Immature natural killer cell (primary cell): ENCODE measurements around the gene LRRC47. TPM values are rescaled to one million over a fixed set of nuclear protein-coding genes. Genes with fewer than 3 reads are reported as not detected.

Experiments
- DNase-seq, 3 donors: peaks; one replicate each; pipeline ENCODE4 v3.0.0; 2022; ENCODE audit warnings: mixed read lengths in 1 of 3
- H3K27ac Mint-ChIP-seq, 6 donors: one replicate each; pipeline ENCODE4 v1.8.0; 2020; ENCODE audit warnings: mixed read lengths in 6 of 6, mild to moderate bottlenecking in 5 of 6, inconsistent platforms in 4 of 6, moderate library complexity in 3 of 6
- H3K27me3 Mint-ChIP-seq, 3 donors: one replicate each; pipeline ENCODE4 v1.8.0; 2020 to 2021; ENCODE audit warnings: low read depth in 3 of 3, mild to moderate bottlenecking in 3 of 3, mixed read lengths in 3 of 3, moderate library complexity in 3 of 3, inconsistent platforms in 1 of 3
- H3K36me3 Mint-ChIP-seq, 3 donors: one replicate each; pipeline ENCODE4 v1.8.0; 2020; ENCODE audit warnings: mixed read lengths in 3 of 3, inconsistent platforms in 2 of 3, mild to moderate bottlenecking in 2 of 3
- H3K4me1 Mint-ChIP-seq, 2 donors: one replicate each; pipeline ENCODE4 v1.8.0; 2020; ENCODE audit warnings: inconsistent platforms in 2 of 2, mild to moderate bottlenecking in 2 of 2, mixed read lengths in 2 of 2, moderate library complexity in 1 of 2
- H3K4me3 Mint-ChIP-seq, 5 donors: one replicate each; pipeline ENCODE4 v1.8.0; 2020; ENCODE audit warnings: mild to moderate bottlenecking in 5 of 5, mixed read lengths in 5 of 5, inconsistent platforms in 3 of 5, moderate library complexity in 3 of 5
- H3K9me3 Mint-ChIP-seq, 6 donors: one replicate each; pipeline ENCODE4 v1.8.0; 2020; ENCODE audit warnings: mild to moderate bottlenecking in 6 of 6, mixed read lengths in 6 of 6, inconsistent platforms in 4 of 6, moderate library complexity in 3 of 6
- polyA plus RNA-seq, 3 donors: library from polyadenylated mRNA; unstranded; fragments of 300-500 nt; fragmentation: Illumina TruSeq; gene quantifications; one replicate each; pipeline ENCODE4 v1.2.3, GENCODE V29; 2021

The LRRC47 gene
- polyA plus RNA-seq, 3 donors from 2014 or later = 19.3 to 28.3 (median 27.7) TPM

DNA sequence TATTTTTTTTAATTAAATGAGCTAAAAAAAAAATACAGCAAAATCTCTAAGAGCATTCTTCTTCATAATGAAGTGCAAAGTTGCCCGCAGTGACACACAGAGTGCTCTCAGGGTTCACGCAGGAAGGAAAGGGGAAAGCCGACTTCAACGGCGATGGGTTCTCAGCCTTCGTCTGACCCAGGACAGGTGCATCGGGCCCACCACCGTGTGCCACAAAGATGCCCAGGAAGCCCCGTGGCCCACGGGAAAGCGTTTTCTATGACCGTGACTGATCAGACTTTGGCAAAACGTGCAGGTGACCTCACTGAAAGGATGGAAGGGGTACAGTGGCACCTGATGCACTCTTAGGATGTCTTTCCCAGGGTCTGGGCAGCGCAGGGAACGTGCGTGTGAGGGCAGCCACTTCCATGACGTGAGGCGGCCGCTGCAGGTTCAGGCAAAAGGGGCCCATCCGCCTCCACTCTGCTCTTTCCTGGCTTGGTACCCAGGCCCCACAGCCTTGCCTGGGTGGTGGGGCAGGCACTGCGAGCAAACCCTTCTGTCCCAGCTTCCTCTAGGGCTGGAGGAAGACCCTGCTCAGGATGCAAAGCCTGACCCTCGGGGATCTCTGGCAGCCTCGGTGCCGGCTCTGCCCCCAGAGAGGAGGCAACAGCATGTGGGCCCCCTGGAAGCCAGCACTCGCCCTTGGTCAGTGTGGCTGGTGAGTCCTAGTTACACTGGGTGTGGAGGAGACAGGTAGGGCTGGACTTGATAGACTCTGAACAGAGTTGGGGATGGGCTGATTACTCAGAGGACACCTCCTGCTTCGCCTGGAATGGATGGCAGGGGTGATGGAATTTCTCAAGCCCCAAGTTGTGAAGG lies 8.3 kb downstream of the LRRC47 start:
- Mint-ChIP-seq H3K4me3 (peak overlapping the region in 2 of 5 donors; percentile 29 to 38), H3K36me3 (peaks cover 3 to 19% (median 9%) of the 10 kb centered on the region in 3 donors), H3K27ac (peak overlapping the region in 5 of 6 donors; percentile 81 to 90 (median 83)), H3K4me1 (peaks cover 31 to 34% of the 10 kb centered on the region in 2 donors), H3K9me3 (no peaks in the 10 kb centered on the region), H3K27me3 (peaks cover 3 to 7% (median 6%) of the 10 kb centered on the region in 3 donors)
- DNase-seq = peak in 1 of 3 donors; percentile 16

DNA sequence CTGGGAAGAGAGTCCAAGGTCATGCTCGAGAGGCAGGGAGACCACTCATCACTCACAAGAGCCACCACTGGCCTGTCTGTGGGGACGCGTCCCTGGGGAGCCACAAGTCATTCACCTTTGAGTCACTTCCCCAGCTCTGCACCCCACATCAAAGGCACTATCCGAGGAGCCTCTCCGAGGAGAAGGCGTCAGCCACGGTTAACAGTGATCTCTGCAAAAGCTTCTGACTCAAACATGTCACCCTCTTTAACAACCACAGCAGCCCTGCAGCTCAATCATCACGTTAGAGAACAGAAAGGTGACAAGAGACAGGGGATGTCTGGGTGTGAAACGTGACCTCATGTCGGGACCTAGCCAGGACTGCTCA lies 9.0 kb downstream of the LRRC47 start:
- H3K4me3 Mint-ChIP-seq = peak overlapping the region in 2 of 5 donors; percentile 29 to 38
- peaks cover 3 to 7% (median 6%) of the 10 kb centered on the region in 3 donors for H3K27me3 Mint-ChIP-seq
- H3K36me3 Mint-ChIP-seq = peaks cover 3 to 23% (median 9%) of the 10 kb centered on the region in 3 donors
- H3K27ac Mint-ChIP-seq = peak overlapping the region in 5 of 6 donors; percentile 40 to 90 (median 83)
- H3K4me1 Mint-ChIP-seq = peaks cover 25 to 28% of the 10 kb centered on the region in 2 donors
- H3K9me3 Mint-ChIP-seq = no peaks in the 10 kb centered on the region
- DNase-seq = peak in 2 of 3 donors; percentile 44 to 53

DNA sequence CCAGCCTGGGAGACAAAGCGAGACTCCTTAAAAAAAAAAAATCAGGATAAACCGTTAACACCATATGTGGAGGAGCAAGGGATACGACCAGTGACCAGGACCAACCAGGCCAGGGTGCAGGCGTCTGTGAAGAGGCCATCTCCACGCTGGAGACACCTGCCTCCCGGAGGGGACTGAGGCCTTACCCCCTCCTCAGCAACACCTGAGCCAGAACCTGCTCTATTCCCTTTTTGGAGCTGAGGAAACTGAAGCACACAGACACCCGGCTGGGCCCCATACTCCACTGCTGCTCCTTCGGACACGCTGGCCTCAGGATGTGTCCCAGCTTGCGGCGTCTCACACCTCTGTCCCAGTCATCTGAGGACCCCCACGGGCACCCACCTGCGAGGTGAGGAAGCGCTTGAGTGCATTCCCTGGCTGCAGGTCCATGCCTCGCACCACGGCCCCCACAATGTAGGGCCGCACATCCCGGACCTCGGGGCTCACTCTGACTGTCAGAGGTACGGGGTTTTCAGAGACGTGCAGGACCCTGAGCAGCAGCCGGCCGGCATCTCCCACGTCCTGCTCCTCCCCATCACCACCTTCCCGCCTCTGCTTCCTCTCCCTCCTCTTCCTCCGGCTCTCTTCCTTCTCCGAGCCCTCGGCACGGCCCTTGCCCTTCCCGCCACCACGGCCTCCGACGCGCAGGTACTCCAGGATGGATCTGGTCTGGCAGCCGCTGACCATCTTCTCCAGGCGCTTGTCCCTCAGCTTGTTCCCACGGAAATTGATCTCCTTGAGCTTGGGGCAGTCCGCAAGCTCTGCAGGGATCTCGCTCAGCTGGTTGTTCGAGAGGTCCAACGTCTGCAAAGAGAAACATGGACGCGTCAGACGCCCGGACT lies 9.6 kb downstream of the LRRC47 start:
- peaks cover 3 to 9% (median 6%) of the 10 kb centered on the region in 3 donors for H3K27me3 Mint-ChIP-seq
- H3K9me3 Mint-ChIP-seq = no peaks in the 10 kb centered on the region
- peaks cover 21 to 23% of the 10 kb centered on the region in 2 donors for H3K4me1 Mint-ChIP-seq
- H3K36me3 Mint-ChIP-seq = peaks cover 3 to 29% (median 12%) of the 10 kb centered on the region in 3 donors
- H3K4me3 Mint-ChIP-seq = peak overlapping the region in 1 of 5 donors; percentile 38
- H3K27ac Mint-ChIP-seq = peak overlapping the region in 5 of 6 donors; percentile 40 to 90 (median 81)
- no peak for DNase-seq

DNA sequence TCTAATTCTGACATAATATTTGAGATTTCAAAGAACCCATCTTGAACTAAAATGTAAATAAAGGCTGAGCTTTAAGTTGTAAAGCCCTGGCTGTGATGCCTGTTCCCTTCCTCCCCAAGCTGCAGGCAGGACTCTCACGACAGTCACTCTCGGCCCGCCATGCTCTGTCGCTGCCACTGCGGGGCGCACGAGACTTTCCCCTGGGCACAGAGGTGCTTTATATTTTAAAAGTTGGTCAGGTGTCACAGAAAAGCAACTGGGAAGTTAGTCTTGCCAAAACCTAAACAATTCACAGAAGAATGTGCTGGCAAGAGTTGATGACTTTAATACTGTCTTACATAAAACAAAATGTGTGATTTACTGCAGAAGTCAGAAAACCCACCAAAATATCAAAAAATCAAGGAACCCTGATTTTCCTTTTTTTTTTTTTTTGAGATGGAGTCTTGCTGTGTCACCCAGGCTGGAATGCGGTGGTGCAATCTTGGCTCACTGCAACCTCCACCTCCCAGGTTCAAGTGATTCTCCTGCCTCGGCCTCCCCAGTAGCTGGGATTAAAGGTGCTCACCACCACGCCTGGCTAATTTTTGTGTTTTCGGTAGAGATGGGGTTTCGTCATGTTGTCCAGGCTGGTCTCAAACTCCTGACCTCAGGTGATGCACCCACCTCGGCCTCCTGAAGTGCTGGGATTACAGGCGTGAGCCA lies 10.7 kb downstream of the LRRC47 start:
- Mint-ChIP-seq H3K4me1 (peaks cover 20 to 21% of the 10 kb centered on the region in 2 donors), H3K36me3 (peaks cover 3 to 35% (median 12%) of the 10 kb centered on the region in 3 donors), H3K9me3 (no peaks in the 10 kb centered on the region), H3K27me3 (peaks cover 3 to 9% (median 6%) of the 10 kb centered on the region in 3 donors), H3K27ac (no peak overlapping the region), H3K4me3 (no peak overlapping the region)
- DNase-seq = no peak

DNA sequence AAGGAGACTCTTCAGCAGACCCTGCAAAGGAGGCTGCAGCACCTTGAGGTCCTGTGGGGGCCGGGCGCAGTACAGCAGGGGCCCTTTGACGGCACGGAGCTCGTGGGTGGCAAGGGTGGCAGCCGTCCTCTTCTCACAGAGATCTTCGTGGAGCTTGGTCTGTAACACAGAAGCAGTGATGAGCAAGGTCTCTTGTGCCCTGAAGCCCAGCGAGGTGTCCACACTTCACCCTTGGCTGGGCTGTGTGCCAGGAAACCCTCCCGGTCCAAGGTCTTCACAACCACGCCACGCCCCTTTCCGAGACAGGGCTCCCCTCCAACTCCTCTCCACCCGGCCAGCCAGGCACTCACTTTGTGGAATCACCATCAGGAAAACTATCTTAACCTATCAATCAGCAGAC lies 11.3 kb downstream of the LRRC47 start:
- H3K4me3 Mint-ChIP-seq = no peak overlapping the region
- H3K4me1 Mint-ChIP-seq = peaks cover 20 to 21% of the 10 kb centered on the region in 2 donors
- peaks cover 8 to 40% (median 17%) of the 10 kb centered on the region in 3 donors for H3K36me3 Mint-ChIP-seq
- no peak for DNase-seq
- peaks cover 3 to 9% (median 6%) of the 10 kb centered on the region in 3 donors for H3K27me3 Mint-ChIP-seq
- H3K27ac Mint-ChIP-seq = no peak overlapping the region
- H3K9me3 Mint-ChIP-seq = no peaks in the 10 kb centered on the region

DNA sequence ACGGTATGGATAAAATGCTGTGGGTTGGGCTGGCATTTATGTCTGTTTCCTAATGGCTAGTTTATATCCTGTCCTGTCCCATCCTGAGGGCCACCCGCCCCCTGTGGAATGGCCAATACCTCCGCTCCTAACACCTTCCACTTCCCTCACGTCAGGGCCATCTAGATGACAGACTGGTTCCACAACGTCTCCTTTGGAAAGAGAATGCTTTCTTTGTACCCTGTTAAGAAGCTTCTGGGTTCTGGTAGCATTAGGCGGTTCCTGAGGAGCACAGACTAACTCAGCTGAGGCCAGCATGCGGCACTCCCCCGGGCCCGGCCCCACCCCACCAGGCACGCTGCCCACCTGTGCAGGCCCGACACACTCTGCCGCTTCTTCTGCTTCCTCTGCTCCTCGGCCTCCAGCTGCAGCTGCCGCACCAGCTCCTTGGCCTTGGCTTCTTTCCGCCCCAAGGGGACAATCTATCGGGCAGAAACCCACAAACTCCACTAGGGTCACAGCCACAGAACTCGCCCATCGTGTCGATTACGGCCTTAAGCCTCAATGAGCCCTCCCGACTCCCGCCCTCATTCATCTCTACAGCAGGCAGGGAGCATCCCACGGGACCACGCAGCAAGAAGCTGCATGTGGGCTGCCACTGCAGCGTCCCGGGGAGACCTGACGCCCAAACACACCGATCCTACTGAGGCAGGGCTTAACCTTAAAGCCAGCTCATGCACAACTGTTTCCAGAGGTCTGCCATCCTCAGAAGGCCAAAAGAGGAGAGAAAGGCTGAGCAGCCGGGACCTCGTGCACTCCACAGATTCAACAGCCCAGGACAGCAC lies 12.4 kb downstream of the LRRC47 start:
- Mint-ChIP-seq H3K4me3 (no peak overlapping the region), H3K9me3 (no peaks in the 10 kb centered on the region), H3K27ac (no peak overlapping the region), H3K36me3 (peaks cover 13 to 51% (median 23%) of the 10 kb centered on the region in 3 donors), H3K27me3 (peaks cover 3 to 9% (median 6%) of the 10 kb centered on the region in 3 donors), H3K4me1 (peaks cover 15 to 16% of the 10 kb centered on the region in 2 donors)
- no peak for DNase-seq

DNA sequence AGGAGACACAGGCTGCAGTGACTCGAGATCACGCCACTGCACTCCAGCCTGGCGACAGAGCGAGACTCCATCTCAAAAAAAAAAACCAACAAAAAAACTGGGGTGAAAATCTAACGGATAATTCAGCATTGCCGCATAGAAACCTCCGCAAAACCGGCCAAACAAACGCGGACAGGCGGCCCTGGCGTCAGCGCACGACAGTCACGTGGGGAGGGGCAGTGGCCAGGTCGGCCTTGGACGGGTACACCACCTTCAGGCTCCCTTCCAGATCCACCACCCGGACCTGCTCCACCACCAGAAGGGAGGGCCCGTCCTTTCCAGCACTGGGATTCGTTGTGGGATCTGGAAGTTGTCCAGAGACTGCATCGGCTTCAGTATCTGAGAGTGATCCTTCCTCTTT lies 15.4 kb downstream of the LRRC47 start:
- Mint-ChIP-seq H3K27me3 (peaks cover 0 to 4% (median 0%) of the 10 kb centered on the region in 3 donors), H3K27ac (no peak overlapping the region), H3K9me3 (no peaks in the 10 kb centered on the region), H3K4me1 (no peaks in the 10 kb centered on the region), H3K4me3 (no peak overlapping the region), H3K36me3 (peaks cover 13 to 45% (median 23%) of the 10 kb centered on the region in 3 donors)
- DNase-seq = no peak

DNA sequence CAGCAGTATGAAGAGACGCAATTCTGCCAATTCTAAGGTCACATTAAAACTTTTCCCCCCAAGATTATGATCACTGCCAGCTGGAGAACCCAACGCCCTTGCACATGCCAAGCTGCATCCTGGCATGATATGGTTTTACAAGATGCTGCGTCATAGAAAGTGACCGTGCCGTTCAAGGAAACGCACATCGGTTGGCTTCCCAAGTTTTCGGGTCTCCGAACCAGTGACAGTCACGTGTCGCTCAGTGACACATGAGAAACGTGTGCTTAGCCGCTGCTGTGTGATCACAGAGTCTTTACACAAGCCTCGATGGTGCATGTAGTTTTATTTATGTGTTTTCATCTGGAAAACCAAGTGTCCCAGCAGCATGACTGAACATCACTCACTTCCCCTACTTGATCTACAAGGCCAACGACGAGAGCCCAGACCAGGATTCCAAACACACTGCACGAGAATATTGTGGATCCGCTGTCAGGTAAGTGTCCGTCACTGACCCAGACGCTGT lies 16.3 kb downstream of the LRRC47 start:
- H3K27me3 Mint-ChIP-seq = peaks cover 0 to 2% (median 2%) of the 10 kb centered on the region in 3 donors
- no peak for DNase-seq
- H3K27ac Mint-ChIP-seq = peak overlapping the region in 1 of 6 donors; percentile 4
- peaks cover 0 to 4% of the 10 kb centered on the region in 2 donors for H3K4me1 Mint-ChIP-seq
- no peak overlapping the region for H3K4me3 Mint-ChIP-seq
- H3K36me3 Mint-ChIP-seq = peaks cover 10 to 39% (median 17%) of the 10 kb centered on the region in 3 donors
- no peaks in the 10 kb centered on the region for H3K9me3 Mint-ChIP-seq

DNA sequence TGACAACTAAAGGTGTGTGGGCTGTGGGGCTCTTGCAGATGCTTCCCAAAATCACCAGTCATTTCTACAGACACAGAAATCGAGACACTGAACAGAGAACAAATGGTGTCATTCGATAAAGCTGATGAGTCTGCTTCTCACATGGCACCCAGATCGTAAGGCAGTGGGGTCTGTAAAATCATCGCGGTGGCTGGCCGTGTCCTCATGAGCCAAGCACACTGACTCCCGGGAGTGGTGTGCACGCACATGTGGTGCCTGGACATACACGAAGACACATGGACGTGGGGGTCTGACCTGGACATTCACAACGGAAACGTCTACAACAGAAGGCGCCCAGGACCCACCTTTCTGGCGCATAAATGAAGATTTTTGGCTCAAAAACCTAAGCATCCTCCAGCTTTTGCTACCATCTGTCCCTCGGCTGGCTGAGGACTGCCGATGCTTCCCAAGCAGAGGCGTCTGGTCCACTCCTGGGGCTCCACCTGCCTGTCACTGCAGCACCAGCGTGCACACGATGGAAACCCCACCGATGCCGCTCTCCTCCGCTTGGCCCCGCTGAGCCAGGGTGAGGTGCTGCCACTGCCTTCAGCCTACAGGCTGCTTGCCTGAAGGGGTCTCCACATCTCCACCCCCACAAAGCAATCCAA lies 16.9 kb downstream of the LRRC47 start:
- Mint-ChIP-seq H3K4me3 (no peak overlapping the region), H3K27ac (no peak overlapping the region), H3K27me3 (peaks cover 0 to 2% (median 2%) of the 10 kb centered on the region in 3 donors), H3K4me1 (peaks cover 0 to 5% of the 10 kb centered on the region in 2 donors), H3K9me3 (no peaks in the 10 kb centered on the region), H3K36me3 (peaks cover 10 to 36% (median 17%) of the 10 kb centered on the region in 3 donors)
- no peak for DNase-seq

DNA sequence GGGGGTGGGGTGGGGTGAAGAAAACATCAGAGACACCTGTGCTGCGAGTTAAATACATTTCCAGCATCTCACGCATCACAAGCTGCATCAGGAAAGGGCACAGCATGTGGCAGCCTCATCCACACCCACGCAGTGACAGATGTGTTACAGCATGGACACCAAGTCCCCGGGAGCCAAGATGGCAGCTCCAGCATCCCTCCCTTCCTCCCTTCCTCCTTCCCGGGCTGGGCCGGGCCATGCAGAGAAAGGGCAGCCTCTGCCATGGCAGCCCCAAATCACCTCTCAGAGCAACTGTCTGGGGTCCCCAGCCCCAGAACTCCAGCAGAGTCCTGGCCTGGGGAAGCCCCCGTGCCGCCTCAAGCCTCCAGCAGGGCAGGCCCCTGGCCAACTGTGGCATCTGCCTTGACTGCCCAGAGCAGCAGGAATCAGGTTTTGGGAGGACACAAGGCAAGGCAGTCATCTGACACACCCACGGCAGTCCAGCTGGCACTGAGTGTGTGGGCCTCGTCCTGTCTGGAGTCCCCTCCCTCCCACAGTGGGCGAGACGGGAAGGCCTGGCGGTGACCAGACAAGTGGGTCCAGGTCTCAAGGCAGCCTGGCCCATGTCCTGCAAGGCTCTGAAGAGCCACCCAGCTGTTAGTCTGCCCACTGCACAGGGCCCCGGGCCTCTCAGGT lies 17.6 kb downstream of the LRRC47 start:
- H3K27ac Mint-ChIP-seq = no peak overlapping the region
- H3K4me1 Mint-ChIP-seq = peaks cover 0 to 5% of the 10 kb centered on the region in 2 donors
- no peak for DNase-seq
- H3K4me3 Mint-ChIP-seq = no peak overlapping the region
- H3K27me3 Mint-ChIP-seq = peaks cover 0 to 2% (median 2%) of the 10 kb centered on the region in 3 donors
- H3K9me3 Mint-ChIP-seq = no peaks in the 10 kb centered on the region
- peaks cover 10 to 31% (median 13%) of the 10 kb centered on the region in 3 donors for H3K36me3 Mint-ChIP-seq

DNA sequence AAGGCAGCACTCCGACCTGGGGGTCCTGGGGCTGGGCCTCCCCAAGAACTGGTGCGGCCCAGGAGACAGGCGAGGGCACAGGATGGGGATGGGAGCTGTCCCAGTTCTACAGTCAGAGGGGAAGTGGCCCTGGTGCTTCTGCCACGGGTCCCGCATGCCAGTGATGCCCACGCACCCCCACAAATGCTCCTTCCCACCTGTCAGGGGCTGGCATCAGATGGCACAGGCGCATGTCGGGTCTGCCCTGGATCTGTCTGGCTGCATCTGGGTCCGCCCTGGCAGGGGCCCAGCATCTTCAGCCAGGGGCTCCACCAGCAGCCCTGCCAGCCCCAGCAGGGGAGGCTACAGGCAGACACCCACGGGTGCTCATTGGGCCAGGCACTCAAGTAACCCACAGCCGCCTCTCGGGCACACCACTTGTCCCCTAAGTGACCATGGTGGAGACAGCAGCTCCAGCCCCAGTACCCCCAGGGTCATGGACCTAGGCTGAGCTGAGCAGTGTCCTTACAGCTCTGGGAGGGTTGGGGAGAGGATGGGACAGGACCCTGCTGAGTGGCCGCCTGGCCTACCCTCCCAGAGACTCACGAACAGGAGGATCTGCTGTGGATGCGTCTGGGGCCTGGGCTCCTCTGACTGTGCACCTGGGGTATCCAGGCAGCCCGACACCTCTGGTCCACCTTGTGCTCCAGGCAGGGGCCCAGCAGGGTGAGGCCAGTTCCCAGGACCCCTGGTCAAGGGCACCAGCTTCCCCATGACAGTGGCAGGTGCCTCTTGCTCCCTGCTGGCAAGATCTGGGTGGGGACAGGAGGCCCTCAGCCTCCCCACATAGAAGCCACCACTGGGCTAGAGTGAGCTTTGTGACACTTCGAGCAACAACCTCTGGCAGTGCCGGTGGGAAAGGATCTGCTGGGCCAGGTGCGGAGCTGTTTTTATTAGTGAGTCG lies 18.4 kb downstream of the LRRC47 start:
- Mint-ChIP-seq H3K4me3 (no peak overlapping the region), H3K27ac (no peak overlapping the region), H3K27me3 (peaks cover 0 to 2% (median 2%) of the 10 kb centered on the region in 3 donors), H3K4me1 (peaks cover 0 to 7% of the 10 kb centered on the region in 2 donors), H3K9me3 (no peaks in the 10 kb centered on the region), H3K36me3 (peaks cover 10 to 31% (median 13%) of the 10 kb centered on the region in 3 donors)
- no peak for DNase-seq
